HG03066 (cell line): ENCODE data around the gene NID1.

Experiments used
- ATAC-seq: cut with Tn5 transposase; IDR thresholded peaks from one replicate; pipeline ENCODE4 v1.9.1; 2021; ENCODE audit warnings: low read depth; ENCODE audit not compliant: unreplicated experiment

NID1 gene

DNA sequence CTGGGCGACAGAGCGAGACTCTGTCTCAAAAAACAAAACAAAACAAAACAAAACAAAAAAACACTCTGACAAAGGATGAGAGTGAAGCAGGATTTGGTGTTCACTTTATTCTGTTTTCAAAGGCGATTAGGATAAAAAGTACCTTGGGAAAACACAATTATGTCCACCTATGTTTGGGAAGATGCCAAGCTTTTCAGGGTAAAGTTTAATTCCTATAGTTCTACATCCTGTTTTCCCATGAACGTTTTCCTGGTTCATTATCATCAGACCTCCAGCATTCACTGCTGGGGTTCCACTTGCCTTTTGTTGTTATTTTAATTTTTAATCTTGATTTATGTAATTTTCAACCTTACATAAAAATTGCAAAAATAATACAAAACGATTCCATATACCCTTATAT lies 4.9 kb upstream of the NID1 start:
- ATAC-seq = no peak

DNA sequence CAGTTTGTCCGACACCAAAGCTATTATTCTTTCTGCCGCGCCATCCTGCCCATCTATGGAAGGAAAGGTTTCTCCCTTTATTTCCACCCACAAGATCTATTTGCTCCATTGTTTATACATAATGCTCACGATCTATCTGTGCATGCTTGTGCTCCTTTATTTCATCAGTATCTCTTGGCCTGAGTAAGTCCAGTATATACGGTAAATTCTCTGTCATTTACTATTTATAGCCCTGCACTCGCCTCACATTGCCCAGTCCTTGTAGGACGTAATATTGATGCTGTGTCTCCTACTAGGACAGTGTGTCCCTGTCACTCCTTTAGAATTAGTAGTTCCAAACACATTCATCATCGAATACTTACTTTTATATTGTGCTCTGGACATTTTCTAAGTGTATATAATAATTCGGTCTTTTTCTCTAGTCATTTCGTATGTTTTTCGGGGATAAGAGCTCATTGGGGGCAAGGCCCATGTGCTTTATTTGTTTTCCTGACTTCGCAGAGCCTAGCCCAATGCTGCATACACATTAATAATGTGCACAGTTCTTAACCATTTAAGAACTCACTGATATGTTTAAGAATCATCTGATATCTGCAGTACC lies 3.1 kb upstream of the NID1 start:
- no peak for ATAC-seq

DNA sequence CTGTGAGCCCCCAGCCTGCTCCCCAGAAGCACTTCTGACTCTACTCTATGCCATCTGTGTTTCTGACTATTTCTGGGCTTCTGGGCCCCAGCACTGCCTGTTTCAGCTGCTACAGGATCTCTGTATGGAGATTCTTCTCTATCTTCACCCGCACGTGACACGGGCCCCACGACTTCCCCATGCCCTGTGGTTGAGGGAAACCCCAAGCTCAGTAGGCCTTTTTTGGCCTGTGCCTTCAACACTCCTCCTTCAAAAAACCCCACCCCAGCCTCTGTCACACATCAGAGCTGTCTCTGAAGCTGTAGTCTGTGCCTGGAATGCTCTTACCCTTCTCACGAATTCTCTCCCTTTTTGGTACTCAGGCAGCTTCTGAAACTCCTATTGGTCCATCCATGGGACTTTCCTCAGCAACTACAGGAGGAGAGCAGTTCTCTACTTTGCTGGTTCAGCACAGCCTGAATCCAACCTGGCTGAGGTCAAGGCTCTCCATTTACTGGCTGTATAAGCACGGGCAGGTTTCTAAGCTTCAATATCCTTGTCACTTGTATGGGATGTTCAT lies 2.0 kb upstream of the NID1 start:
- ATAC-seq = peak; percentile 64

DNA sequence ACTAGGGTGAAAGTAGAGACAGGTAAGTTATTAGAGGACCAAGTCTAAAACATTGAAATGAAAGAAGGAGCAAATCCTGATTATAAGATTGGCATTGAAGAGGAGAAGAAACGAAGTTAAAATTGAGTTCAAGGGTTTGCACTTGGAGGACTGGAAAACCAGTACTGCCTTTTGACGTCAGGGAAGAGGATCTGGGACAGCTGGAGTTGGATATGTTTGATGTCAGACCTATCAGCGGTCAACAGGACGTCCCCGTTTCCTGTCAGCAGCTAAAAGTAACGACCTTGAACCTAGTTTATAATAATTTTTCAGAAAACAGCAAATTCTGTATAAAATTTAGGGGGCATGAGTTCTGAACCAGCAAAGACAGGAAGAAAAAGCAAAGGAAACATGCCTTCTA lies 1.2 kb upstream of the NID1 start:
- no peak for ATAC-seq

DNA sequence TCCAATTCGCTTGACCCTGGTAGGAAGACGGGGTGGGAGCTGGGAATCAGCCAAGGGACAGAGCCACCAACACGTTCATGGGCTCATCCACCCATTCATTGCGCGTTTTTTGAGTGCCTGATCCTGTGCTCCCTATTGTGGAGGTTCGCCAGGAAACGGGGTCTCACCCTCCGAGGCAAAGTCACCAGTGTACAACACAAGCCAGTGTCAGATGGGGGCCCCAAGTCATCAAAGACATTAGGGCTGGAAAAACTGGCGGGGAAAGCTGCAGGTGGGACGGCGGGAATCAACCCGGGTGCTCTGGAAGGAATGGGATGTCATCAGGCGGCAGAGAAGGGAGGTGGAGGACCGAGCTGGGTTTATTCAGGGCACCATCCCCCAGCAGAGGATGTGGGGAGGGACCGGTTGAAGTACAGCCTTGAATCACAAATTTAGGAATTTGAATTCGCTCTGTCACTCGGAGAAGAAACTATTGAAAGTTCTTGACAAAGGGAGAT lies 667 bp upstream of the NID1 start:
- no peak for ATAC-seq

DNA sequence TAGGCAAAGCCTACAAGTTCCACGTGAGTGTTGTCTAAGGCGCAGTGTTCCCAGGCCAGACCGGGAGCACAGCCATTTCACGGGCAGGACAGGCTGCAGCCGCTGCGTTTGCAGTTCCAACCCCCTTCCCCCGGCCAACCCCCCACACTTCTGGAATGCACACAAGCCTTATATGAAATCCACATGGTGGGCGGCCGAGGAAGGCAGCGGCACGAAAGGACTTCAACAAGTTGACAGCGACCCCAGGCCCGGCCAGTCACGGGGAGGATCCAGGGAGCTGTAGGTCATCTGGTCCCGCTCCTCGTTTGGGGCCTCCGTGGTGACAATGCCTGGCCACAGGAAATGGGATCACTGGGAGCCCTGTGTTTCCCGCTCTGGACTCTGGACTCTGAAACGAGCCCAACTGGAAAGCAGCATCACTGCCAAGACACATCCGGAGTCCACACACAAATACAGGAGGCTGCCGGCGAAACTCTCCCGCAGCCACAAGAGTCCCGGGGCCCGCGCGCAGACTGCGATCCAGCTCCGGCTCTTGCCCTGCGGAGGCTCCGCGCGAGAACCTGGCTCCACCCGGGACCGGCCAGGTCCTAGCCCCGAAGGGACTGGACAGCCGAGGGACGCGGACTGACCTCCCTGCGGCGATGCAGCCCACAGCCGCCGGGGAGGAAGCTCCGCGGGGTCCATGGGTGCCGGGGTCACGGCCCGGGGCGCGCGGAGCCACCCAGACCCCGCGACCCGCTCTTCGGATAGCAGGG lies 794 bp downstream of the NID1 start:
- no peak for ATAC-seq

DNA sequence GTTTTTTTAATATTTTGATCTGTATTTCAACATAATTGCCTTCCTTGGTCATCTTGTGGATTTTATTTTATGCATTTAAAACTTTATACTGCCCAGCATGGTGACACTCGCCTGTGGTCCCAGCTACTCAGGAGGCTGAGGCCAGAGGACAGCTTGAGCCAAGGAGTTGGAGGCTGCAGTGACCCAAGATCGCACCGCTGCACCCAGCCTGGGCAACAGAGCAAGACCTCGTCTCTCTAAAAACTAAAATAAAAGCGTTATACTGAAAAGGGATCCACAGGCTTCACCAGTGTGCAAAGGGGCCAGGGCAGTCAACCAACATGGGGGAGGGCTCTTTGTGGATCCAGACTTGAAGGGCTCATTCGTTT lies 1.4 kb downstream of the NID1 start:
- no peak for ATAC-seq

DNA sequence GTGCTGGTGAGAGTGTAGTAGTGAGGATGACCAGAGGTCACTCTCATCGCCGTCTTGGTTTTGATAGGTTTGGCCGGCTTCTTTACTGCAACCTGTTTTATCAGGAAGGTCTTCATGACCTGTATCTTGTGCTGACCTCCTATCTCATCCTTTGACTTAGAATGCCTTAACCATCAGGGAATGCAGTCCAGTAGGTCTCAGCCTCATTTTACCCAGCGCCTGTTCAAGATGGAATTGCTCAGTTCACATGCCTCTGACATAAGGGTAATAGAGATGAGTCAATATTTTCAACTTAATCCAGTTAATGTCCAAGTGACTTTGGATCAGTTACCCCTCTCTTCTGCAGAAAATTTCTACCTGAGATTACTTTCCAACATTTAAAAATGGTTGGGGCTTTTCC lies 4.6 kb downstream of the NID1 start:
- ATAC-seq = no peak

DNA sequence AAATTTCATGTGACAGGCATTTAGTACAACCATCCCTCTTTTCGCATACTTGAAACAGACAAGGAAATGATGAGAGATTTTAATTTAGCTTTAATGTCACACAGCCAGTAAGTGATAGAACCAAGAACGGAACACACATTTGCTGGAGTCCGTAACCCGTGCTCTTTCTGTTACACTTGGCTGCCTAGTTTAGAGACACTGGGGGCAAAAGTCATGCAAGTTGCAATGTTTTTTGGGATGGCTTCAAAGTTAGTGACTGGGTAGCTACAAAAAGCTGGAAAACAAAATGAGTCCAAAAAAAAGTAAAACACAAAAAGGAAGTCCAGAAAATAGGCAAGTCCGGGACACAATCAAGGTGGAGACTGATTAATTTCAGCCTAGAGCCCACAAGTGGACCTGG lies 5.9 kb downstream of the NID1 start:
- no peak for ATAC-seq

DNA sequence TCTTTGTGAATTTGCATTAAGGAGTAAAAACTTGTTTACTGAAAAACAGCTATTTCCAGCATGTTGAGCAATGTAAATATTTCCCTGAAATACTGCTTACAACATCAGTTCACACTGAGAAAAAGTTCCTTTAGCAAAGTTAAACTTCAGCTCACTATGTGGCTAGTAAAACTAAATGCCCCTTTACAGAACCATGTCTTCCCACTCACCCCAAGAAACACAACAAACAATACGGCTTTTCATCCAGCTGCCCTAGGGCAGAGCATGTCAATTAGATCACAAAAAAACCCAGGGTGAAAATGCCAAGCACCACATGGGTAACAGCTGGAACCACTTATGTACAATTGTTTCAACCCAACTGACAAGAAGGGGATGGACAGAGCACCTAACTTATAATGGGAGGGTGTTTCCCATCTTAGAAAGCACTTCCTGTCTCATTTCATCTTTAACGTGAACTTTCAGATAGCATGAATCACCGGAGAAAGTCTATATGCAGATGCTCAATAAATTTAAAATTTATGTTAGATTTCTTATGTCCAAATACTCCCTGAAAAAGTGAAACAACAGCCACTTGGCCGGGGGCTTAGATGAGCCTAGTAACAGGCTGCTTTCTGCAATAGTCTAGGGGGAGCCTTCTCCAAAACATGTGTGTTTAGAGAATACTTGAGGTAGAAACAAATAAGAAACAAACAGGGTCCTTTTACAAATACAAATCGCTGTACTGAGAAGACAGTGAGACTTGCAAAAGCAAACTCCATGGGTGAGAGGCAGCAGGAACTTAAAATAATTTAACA lies 6.6 kb downstream of the NID1 start:
- ATAC-seq = peak; percentile 81

DNA sequence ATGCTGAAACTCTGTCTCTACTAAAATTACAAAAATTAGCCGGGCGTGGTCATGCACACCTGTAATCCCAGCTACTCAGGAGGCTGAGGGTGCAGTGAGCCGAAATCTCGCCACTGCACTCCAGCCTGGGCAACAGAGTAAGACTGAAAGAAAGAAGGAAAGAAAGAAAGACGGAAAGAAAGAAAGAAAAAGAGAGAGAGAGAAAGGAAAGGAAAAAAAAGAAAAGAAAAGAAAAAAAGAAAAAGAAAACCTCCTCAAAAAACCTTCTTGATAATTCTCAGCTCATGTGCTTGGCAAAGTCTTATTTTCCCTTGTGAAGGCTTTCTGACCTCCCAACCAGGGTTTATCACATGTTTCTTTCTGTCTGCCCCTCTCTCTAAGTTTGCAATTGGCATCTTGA lies 7.3 kb downstream of the NID1 start:
- ATAC-seq = no peak

DNA sequence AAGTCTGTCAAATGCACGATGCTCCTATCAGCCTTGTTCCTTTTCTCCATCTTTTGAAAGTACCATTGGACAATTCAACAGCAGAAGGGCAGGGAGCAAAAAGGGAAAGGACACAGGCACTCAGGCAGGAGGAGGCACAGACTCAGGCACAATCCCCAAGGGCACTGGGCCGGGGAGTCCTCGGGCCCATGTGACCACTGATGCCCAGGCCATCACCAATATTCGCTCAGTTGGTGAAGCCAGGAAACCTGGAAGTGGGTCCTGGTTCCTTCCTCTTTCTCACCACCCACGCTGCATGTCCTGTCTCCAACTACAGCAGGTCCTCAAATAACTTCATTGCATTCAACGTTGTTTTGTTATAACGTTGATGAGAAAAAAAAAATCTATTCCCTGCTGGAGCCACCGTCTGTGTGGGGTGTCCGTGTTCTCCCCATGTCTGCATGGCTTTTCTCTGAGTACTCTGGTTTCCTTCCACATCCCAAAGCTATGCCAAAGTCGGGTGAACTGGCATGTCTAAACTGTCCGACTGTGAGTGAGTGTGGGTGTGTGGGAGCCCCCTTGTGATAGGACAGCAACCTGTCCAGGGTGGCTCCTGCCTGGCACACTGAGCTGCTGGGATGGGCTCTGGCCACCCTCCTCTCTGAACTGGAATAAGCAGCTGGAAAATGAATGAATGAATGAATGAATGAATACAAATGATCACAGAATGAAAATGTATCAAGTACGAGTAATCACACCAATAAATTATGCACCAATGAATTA lies 12.5 kb downstream of the NID1 start:
- ATAC-seq = no peak

DNA sequence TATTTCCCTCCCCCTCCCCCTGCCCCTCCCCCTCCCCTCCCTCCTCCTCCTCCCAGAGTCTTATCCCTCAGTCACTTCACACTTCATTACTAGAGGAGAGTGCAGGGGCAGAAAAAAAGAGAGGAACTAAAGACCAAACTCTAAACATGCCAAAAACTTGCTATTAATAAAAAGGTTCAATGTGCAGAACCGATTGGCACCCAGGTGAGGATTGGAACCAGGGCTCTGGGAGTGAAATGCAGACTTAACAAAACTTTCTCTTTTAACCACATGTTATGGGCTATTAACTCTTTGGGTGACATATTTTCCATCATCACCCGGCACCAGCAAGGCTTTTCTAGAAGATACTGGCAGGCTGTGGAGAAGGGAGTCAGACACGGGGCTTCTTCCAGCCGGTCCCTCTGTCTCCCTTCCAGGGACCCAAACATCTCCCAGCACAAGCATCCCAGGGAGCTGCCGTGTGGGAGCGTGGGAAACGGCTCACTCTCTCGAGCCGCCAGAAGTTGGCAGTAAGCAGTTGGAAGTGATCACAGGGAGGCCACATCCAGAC lies 13.6 kb downstream of the NID1 start:
- no peak for ATAC-seq

DNA sequence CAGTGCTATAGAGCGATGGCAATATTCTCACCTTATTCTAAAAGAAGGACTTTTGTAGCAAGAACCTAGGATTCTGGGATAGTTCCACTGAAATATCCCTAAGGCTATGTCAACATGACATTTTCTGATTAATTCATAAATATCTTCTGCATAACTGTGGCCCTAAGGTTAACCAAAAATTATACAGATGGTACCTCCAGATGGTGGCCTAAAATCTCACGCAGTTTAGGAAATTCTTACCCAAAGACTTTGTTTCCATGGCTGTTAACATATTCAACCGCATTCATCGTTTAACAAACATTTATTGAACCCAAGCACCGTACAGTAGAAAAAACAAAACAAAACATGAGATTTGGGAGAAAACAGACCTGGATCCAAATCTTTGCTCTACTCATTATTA lies 19.1 kb downstream of the NID1 start:
- ATAC-seq = no peak

DNA sequence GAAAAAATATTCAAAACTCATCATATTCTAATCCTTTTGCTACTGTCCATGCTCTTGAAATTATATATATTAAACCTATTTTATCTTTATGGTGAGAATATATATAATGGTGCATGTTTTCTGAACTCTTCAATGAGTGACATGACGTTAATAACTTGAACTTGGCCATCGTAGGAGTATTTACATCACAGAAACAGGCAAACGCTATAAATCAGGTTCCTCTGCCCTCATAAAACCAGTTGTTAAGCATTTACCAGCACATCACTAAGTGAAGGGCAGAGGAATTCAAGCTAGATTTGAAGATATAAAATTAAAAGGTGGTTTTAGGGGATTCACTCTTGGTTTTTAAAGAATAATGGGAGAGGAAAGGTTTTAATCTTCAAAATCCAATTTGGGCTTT lies 20.5 kb downstream of the NID1 start:
- no peak for ATAC-seq

DNA sequence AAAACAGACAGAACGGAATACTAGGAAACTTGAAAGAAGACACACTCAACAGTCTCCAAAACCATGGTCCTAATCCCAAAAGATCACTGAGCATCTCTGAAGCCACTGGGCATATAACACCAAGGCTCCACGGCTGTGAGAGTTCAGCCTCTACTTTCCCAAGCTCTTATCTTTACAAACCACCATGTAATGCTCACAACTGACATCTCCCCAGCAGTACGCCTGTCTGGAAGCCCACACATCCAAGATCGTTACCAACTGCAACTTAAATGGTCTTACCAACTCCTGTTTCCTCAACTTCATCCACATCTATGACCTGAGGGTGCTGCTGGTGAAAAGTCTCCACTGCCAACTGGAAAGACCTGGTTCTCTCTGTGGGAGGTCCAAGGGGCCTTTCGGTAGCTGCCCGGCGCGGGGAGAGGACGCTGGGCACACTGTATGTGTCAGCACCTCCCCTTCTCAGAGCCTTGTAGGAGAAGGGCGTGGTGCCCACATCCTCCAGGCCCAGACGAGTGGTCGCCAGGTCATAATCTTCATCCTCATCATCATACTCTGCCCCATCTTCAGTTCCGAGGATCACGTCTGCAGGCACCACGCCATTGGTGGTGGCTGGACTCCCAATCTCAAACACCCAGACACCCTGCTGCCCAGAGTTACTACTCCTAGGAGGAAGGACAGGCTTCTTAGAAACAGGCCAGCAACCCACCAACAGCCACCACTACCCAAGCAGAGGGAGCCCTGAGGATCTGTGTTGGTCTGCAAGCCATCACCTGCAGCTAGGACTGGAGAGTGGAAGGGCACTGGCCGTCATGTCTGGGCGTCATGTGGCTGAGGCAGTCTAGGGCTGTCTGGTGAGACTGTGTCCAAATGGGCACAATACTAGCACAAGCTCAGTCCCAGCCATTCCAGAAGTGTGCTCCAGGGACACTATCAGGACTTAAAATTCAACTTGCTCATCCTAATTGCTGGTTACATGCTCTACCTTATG lies 23.0 kb downstream of the NID1 start:
- no peak for ATAC-seq

DNA sequence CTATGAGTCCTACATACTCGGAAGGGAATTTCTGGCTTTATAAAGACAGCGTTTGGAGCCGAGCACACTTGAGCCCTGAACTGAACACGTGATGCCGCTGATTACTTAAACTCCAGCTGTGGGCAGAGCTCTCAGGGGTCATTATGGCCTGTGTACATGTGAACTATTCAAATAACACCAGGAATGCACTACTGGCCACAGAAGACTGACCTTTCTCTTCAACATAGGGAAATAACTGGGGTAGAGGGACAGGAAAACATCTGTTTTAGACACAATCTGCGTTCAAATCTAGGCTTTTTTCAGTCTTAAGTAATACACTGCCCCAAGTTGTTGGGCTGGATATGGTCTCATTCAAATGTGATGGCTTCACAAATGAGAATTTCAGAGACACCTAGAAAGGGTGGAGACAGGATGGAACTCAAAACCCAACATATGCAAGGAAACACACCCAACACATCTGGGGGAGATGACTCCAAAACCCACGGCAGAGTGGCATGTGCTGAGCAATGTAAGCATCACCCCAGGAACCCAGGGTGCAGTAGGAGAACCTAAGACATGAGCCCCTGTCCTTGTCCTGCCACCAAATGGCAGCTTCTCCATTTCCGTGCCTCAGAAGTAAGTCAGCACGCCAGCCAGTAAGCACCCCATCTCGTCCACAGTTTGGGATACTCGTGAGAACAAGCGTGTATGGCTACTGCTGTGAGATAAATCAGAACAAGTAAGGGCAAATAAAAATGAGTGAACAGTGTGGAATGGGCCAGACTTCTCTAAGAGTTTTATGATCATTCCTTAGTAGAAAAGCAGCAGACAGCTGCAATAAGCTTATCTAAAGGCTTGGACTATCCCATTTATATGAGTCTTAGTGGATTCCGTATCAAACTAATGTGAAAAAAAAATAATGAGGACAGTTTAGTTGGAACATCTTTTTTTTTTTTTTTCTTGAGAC lies 24.9 kb downstream of the NID1 start:
- ATAC-seq = no peak

DNA sequence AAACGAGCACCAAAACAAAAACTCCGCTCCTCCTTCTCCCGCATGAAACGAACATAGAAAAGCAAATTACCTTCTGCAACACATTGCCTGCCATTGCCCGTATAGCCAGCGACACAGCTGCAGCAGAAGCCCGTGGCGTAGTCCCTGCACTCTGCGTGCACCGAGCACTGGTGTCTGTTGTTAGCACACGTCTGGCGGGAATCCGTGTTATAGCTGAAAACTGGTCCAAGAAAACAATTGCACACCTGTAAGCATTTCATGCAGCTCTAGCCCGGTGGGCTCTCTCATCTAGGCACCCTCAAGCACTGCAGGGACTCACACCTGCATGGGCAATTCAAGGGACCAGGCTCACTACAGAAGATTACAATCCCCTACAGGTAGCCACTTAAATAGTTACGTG lies 26.9 kb downstream of the NID1 start:
- no peak for ATAC-seq
